HEK293T (cell line): ENCODE measurements around the gene HMX3.

Experiments
- CTCF ChIA-PET: fragments of 350-600 bp; formaldehyde crosslinking; extraction: SDS; loops from one replicate; lab custom pipeline; 2021; ENCODE audit warnings: antibody characterized with exemption, inconsistent platforms; lab: Yijun Ruan, JAX
- POLR2A ChIA-PET: fragments of 350-600 bp; formaldehyde crosslinking; extraction: SDS; loops from one replicate; lab custom pipeline; 2020; ENCODE audit warnings: antibody characterized with exemption, inconsistent platforms; lab: Yijun Ruan, JAX
- DNase-seq: peaks from one replicate; pipeline ENCODE4 v3.0.0; 2012; ENCODE audit warnings: mixed read lengths; ENCODE audit errors: extremely low spot score
- ARNT ChIP-seq: fragments of 450-650 bp; IDR thresholded peaks from 2 replicates; pipeline ENCODE4 v1.6.1; 2017; ENCODE audit warnings: mild to moderate bottlenecking
- BHLHE40 ChIP-seq: fragments of 450-650 bp; IDR thresholded peaks from 2 replicates; pipeline ENCODE4 v1.6.1; 2016; ENCODE audit warnings: mild to moderate bottlenecking, moderate library complexity, borderline replicate concordance
- CTBP1 ChIP-seq: fragments of 450-650 bp; IDR thresholded peaks from 2 replicates; pipeline ENCODE4 v1.6.1; 2016; ENCODE audit warnings: borderline replicate concordance
- ELF4 ChIP-seq: fragments of 450-650 bp; IDR thresholded peaks from 2 replicates; pipeline ENCODE4 v1.6.1; 2017; ENCODE audit warnings: antibody characterized with exemption
- FOXK2 ChIP-seq: fragments of 450-650 bp; IDR thresholded peaks from 2 replicates; pipeline ENCODE4 v1.6.1; 2016; ENCODE audit warnings: mild to moderate bottlenecking
- HDGF ChIP-seq: fragments of 450-650 bp; IDR thresholded peaks from 2 replicates; pipeline ENCODE4 v1.6.1; 2017; ENCODE audit warnings: antibody characterized with exemption, borderline replicate concordance
- LEF1 ChIP-seq: fragments of 450-650 bp; IDR thresholded peaks from 2 replicates; pipeline ENCODE4 v1.6.1; 2017; ENCODE audit warnings: mild to moderate bottlenecking, borderline replicate concordance
- NFRKB ChIP-seq: fragments of 450-650 bp; IDR thresholded peaks from 2 replicates; pipeline ENCODE4 v1.6.1; 2016; ENCODE audit warnings: mild to moderate bottlenecking, moderate library complexity
- PKNOX1 ChIP-seq: fragments of 450-650 bp; IDR thresholded peaks from 2 replicates; pipeline ENCODE4 v1.6.1; 2016
- SUZ12 ChIP-seq: fragments of 450-650 bp; IDR thresholded peaks from 2 replicates; pipeline ENCODE4 v1.6.1; 2016; ENCODE audit warnings: mild to moderate bottlenecking
- TARDBP ChIP-seq: fragments of 450-650 bp; IDR thresholded peaks from 2 replicates; pipeline ENCODE4 v1.6.1; 2016
- ZNF384 ChIP-seq: fragments of 450-650 bp; IDR thresholded peaks from 2 replicates; pipeline ENCODE4 v1.6.1; 2016

The HMX3 gene

GRCh38 chr10:123180101-123181090, 44.6 kb downstream of the HMX3 start:
- no peak for DNase-seq
- CTCF ChIA-PET, result no interaction called here
- no peak for TF ChIP-seq ARNT
- no peak for TF ChIP-seq LEF1
- no peak for TF ChIP-seq PKNOX1
- TF ChIP-seq SUZ12, result no peak
- no peak for TF ChIP-seq BHLHE40
- TF ChIP-seq HDGF, result no peak
- no peak for TF ChIP-seq CTBP1
- POLR2A ChIA-PET, result no interaction called here

GRCh38 chr10:123183724-123184123, 48.0 kb downstream of the HMX3 start:
- TF ChIP-seq ZNF384, result no peak
- no peak for TF ChIP-seq FOXK2
- no peak for TF ChIP-seq ARNT
- CTCF ChIA-PET, result no interaction called here

GRCh38 chr10:123187781-123188180, 52.0 kb downstream of the HMX3 start:
- CTCF ChIA-PET, result no interaction called here

More at GRCh38 chr10:123183724-123184123, 48.0 kb downstream of the HMX3 start:
- POLR2A ChIA-PET, result no interaction called here
- DNase-seq, result no peak

More at GRCh38 chr10:123187781-123188180, 52.0 kb downstream of the HMX3 start:
- POLR2A ChIA-PET, result no interaction called here
- DNase-seq, result no peak
- TF ChIP-seq ELF4 (no peak), SUZ12 (no peak), TARDBP (no peak), FOXK2 (no peak), NFRKB (no peak), ZNF384 (no peak), LEF1 (no peak)
